Measurements from ENCODE around the gene LETMD1. TPM values are rescaled to one million over a fixed set of nuclear protein-coding genes. Genes with fewer than 3 reads are reported as not detected.

The LETMD1 gene
- total RNA-seq, result 28.6 and 54.7 TPM in 2 replicates

GRCh38 chr12:51047655-51048540 is at the start of gene LETMD1:
Gene LETMD1 (plus strand): TSS chr12:51048327. CDS start chr12:51048357, 30 bp downstream.

GRCh38 chr12:51025836-51026638 is 22.1 kb upstream of the LETMD1 start, which contains the start of gene SLC11A2:
Gene SLC11A2 (minus strand): TSS chr12:51026384. CDS start chr12:51010728, 15,656 bp downstream.

GRCh38 chr12:51083126-51083833 is 35.2 kb downstream of the LETMD1 start, which contains the start of gene CSRNP2:
Gene CSRNP2 (minus strand): TSS chr12:51083596. CDS start chr12:51076561, 7,035 bp downstream.

Small RNA genes lying within 50 kb of the gene (small RNA-seq; reads per million reads assigned to genes)
- gene RNU6-1273P (ENCODE audit: low replicate concordance) (not detected), gene RNU6-87P (ENCODE audit: low replicate concordance) (not detected)

Other genes starting within 250 kb of the LETMD1 start
- gene TMPRSS12, start 205.4 kb upstream of the LETMD1 start, total RNA-seq, result not detected in 2 replicates
- not detected in 2 replicates for gene HIGD1C, start 95.8 kb upstream of the LETMD1 start, total RNA-seq
- 57.4 and 123 TPM in 2 replicates for gene SLC11A2, start 21.9 kb upstream of the LETMD1 start, total RNA-seq
- gene CSRNP2, start 35.3 kb downstream of the LETMD1 start, total RNA-seq, result 29.5 and 34.9 TPM in 2 replicates
- 9.6 and 9.8 TPM in 2 replicates for gene TFCP2, start 124.8 kb downstream of the LETMD1 start, total RNA-seq
- gene POU6F1, start 169.7 kb downstream of the LETMD1 start, total RNA-seq, result 1.4 and 9.6 TPM in 2 replicates
- gene DAZAP2, start 190.5 kb downstream of the LETMD1 start, total RNA-seq, result 85.3 and 127 TPM in 2 replicates
- 6.6 and 23.6 TPM in 2 replicates for gene SMAGP, start 222.1 kb downstream of the LETMD1 start, total RNA-seq